ENCODE data around the gene RGPD3. TPM values are rescaled to one million over a fixed set of nuclear protein-coding genes. Genes with fewer than 3 reads are reported as not detected.
"Not testable (repeated sequence)": the region's sequence is repeated elsewhere in the genome, so short reads cannot be mapped to it uniquely, and the experiment has no call there.

Gene RGPD3
- total RNA-seq, 1 donor from 2014 or later, result 0.25 TPM

DNA sequence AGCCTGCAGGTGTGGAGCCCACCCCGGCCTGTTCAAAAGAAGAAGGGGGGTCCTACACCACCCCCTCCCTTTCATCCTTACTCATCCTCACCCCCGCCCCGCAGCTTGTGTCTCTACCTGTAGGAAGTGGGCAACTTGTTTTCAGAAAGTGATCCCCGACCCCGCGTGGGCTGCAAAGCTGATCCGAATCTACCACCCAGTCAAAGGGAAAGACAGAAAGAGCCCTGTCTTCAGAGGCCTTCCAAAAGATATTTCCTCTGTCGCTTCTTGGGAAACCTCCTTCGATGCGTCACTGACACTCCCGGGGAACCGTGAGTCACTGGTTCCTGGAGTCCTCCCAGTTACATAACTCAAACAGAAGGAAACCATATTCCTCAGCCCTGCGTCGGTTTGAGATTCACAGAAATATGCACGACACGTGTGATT, 43.3 kb upstream of the RGPD3 start:
- Histone ChIP-seq H3K27ac (peak overlapping the region; percentile 61), H3K4me3 (peak overlapping the region in 1 of 2 donors; percentile 24)
- DNase-seq (ENCODE audit: extremely low spot score in 2 of 2), result not testable (repeated sequence)

DNA sequence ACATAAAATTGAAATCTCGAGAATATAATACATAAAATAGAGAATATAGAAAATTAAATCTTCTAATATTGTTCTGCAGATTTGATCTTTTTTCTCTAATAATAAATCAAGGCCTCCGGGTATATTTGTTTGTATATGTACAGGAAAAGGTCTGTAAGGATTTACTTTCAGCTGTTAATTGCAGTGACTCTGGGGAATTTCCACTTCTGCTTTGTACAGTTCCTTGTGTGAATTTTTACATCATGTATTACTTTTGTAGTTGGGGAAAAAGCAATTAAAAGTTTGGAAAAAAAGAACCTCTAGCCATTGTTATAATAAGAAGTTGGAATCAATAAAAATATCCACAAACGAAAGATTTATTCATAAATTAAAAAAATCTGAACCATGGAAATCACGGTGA, 42.6 kb upstream of the RGPD3 start:
- H3K27me3 ChIP-seq; H3K4me3 ChIP-seq; DNase-seq (ENCODE audit: extremely low spot score in 2 of 2); H3K36me3 ChIP-seq; H3K4me1 ChIP-seq; H3K9me3 ChIP-seq; intact Hi-C loops (cut with DNase I): not testable (repeated sequence)
- H3K27ac ChIP-seq, result peak overlapping the region; percentile 61

More for the DNA sequence above, 43.3 kb upstream of the RGPD3 start:
- H3K4me1 ChIP-seq; H3K9me3 ChIP-seq; H3K27me3 ChIP-seq; H3K36me3 ChIP-seq; intact Hi-C loops (cut with DNase I): not testable (repeated sequence)
- peak in 1 of 2 donors; percentile 60 for TF ChIP-seq POLR2AphosphoS5 (IDR thresholded peaks at IDR 0.05; ENCODE audit: insufficient read depth in 1 of 2, low read depth in 1 of 2)

DNA sequence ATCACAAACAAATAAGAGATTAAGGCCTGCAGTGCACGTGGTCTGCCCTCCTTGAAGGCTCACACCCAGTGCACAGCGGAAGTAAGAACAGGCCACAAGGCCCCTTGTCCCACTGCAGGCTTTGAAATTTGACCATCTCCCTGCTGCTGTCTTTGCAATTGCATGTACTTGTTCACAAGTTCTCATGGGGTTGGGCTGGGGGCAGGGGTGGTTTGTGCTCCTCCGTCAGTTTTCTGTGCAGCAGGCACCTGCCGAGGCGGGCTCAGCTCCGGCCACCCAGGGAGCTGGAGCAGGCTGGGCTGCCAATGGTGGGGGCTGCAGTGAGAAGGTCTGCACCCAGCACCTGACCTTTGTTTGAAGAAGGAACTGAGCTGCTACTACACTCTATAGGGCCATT, 41.2 kb upstream of the RGPD3 start:
- intact Hi-C loops (cut with DNase I); DNase-seq (ENCODE audit: extremely low spot score in 2 of 2); H3K4me1 ChIP-seq: not testable (repeated sequence)

DNA sequence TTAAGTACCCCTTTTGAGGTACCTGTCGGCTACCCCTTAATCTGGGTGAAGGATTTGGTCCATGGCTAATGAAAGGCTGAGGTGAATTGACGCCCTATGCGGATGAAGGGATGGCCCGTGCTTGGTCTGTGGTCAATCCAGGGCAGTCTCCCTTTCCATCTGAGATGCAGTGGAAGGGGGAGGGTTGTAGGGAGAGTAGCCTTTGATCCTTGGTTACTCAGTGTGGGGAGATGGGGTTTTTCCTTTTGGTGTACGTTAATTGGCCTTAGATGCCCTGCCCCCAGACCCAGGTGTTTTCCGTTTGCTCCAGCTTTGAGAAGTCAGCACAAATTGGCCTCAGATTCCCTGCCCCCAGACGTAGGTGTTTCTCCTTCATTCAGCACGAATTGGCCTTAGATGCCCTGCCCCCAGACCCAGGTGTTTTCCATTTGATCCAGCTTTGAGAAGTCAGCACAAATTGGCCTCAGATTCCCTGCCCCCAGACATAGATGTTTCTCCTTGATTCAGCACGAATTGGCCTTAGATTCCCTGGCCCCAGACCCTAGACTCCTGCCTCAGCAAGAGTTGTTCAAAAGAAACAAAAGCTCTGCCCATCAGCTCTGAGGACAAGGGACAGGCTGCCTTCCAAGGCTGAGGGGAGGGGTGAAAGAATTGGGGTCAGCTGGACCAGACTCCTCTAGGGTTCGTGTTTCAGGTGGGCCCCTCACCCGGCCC, 40.6 kb upstream of the RGPD3 start:
- H3K27me3 ChIP-seq; H3K4me1 ChIP-seq; H3K27ac ChIP-seq; DNase-seq (ENCODE audit: extremely low spot score in 2 of 2); intact Hi-C loops (cut with DNase I); H3K9me3 ChIP-seq; H3K36me3 ChIP-seq; H3K4me3 ChIP-seq: not testable (repeated sequence)

More for the DNA sequence above, 41.2 kb upstream of the RGPD3 start:
- not testable (repeated sequence) for H3K27me3 ChIP-seq, H3K36me3 ChIP-seq, H3K9me3 ChIP-seq, H3K4me3 ChIP-seq, H3K27ac ChIP-seq

DNA sequence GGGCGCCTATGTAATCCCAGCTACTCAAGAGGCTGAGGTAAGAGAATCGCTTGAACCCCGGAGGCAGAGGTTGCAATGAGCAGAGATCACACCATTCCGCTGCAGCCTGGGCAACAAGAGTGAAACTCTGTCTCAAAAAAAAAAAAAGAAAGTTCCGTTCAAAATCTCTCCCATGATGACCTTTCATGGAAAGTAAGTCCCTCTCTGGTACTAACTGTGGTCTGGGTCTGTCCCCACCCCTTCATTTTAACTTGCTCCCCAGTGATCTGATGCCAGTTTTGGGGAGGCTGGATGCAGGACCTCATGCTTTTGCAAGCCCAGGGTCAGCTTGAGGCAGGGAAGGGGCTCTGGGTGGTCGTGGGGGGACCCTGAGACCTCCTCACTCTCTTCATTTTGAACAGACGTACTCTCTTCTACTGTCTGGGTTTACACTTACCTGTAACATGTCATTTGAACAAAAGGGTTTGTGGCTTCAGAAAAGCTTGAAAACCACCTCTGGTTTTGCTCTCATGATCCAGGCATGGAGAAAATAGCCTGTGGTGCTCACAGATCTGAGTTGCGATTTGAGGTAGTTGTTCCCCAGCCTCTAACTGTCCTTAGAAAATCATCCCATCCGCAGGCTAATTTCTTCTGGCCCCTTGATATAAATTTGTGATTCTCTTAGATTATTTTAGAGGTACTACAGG, 37.9 kb upstream of the RGPD3 start:
- H3K9me3 ChIP-seq; H3K27ac ChIP-seq; intact Hi-C loops (cut with DNase I); H3K36me3 ChIP-seq; H3K4me1 ChIP-seq; DNase-seq (ENCODE audit: extremely low spot score in 2 of 2); H3K27me3 ChIP-seq; H3K4me3 ChIP-seq: not testable (repeated sequence)

DNA sequence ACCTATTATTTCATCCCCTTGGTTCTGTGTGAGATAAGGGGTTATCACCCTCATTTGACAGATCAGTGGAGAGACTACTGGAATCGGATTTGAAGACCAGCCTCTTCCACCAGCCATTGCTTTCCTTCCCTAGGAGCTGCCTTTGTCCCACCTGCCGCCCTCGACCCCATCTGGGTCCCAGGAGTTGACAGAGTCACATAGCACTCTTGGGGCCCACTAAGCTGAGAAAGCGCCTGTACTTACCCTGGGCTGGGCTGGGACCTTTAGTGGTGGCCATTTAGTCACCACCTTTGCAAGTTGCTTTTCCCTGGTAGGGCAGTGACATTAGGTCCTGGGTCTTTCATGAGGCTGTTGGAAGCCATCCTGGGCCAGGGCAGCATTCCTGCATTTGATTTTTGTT, 36.6 kb upstream of the RGPD3 start:
- H3K9me3 ChIP-seq; H3K27me3 ChIP-seq; H3K36me3 ChIP-seq; H3K4me3 ChIP-seq; intact Hi-C loops (cut with DNase I); H3K4me1 ChIP-seq; H3K27ac ChIP-seq; DNase-seq (ENCODE audit: extremely low spot score in 2 of 2): not testable (repeated sequence)

DNA sequence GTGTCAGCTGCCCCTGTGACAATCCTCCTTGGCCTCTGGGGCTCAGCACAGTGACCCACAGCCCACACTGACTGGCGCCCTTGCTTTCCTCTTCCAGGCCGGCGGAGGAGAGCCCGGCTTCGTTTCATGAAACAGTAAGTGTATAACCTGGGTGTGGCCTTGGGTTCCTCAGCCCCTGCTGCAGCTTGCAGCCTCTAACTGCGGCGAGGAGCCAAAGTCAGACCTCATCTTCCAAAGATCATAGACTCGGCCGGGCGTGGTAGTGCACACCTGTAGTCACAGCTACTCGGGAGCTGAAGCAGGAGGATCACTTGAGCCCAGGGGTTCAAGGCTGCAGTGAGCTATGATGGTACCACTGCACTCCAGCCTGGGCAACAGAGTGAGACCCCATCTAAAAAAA, 36.0 kb upstream of the RGPD3 start:
- intact Hi-C loops (cut with DNase I); H3K36me3 ChIP-seq; H3K27ac ChIP-seq; H3K9me3 ChIP-seq; H3K27me3 ChIP-seq; H3K4me1 ChIP-seq; DNase-seq (ENCODE audit: extremely low spot score in 2 of 2); H3K4me3 ChIP-seq: not testable (repeated sequence)

DNA sequence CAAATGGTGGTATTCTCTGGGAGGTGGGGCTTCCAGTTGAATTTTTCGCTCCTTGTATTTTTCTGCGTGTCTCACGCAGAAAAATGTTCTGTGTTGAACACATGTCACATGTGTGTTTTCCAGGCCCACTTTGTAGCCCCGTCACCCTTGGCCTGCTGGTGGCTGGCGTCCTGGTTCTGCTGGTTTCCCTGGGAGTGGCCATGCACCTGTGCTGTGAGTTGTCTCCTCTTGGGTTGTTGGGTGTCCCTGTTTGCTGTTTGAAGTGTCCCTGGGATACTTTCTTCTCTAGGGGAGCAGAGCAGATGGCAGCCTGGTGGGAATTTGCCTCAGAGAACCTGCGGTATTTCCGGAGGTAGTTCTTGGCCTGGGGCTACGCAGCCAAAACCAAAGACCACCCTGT, 34.1 kb upstream of the RGPD3 start:
- H3K27ac ChIP-seq; H3K27me3 ChIP-seq; intact Hi-C loops (cut with DNase I); H3K9me3 ChIP-seq; H3K4me3 ChIP-seq; DNase-seq (ENCODE audit: extremely low spot score in 2 of 2); H3K36me3 ChIP-seq; H3K4me1 ChIP-seq: not testable (repeated sequence)

DNA sequence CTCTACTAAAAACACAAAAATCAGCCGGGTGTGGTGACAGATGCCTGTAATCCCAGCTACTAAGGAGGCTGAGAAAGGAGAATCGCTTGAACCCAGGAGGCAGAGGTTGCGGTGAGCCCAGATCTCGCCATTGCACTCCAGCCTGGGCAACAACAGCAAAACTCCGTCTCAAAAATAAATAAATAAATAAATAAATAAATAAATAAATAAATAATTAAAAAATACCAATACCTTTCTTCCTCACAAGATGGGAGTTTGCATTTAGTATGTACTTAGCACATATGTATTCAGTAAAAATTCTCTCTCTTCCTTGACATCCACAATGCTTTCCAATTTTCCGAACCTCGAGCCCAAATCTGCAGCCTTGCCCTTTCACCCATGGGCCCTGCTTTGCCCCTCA, 32.1 kb upstream of the RGPD3 start:
- DNase-seq (ENCODE audit: extremely low spot score in 2 of 2); H3K4me3 ChIP-seq; H3K4me1 ChIP-seq; intact Hi-C loops (cut with DNase I); H3K36me3 ChIP-seq; H3K27ac ChIP-seq; H3K27me3 ChIP-seq; H3K9me3 ChIP-seq: not testable (repeated sequence)

DNA sequence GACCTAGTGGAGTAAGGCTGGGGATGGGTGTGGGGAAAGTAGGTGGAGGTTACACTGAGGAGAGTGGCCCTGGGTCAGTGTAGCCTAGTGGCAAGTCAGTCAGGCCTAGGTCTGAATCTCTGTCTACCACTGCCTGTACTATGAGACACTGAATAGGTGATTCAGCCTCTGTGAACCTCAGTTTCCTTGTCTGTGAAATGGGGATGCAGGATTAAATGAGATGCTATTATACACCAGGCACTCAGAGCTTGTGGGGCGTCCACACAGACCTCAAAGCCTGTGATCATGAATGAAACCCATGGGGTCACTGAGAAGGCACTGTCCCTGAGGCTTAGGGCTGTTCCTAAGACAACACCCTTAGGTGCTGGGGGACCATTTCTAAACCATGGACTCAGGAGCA, 30.3 kb upstream of the RGPD3 start:
- H3K9me3 ChIP-seq; intact Hi-C loops (cut with DNase I); H3K27ac ChIP-seq; H3K4me3 ChIP-seq; H3K36me3 ChIP-seq; DNase-seq (ENCODE audit: extremely low spot score in 2 of 2); H3K4me1 ChIP-seq; H3K27me3 ChIP-seq: not testable (repeated sequence)

DNA sequence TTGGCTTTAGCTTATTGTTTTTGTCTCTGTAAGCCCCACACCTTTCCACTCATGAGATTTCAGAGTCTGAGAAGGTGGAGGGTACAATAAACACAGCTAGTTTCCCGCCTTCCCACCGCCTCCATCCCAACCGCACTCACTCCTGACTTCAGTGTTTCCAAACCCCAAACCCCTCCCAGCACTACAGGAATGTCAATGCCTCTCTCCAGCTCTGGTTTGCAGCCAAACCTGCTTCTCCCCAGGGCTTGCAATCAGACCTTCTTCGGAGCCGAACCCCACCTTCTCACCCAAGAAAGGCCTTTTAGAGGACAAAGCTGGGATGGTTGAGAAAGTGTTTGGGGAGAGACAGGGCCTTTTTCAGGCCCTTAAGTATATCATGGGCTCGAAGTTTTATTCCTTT, 24.7 kb upstream of the RGPD3 start:
- H3K4me1 ChIP-seq; H3K4me3 ChIP-seq; intact Hi-C loops (cut with DNase I); H3K27ac ChIP-seq; DNase-seq (ENCODE audit: extremely low spot score in 2 of 2); H3K36me3 ChIP-seq; H3K27me3 ChIP-seq; H3K9me3 ChIP-seq: not testable (repeated sequence)

DNA sequence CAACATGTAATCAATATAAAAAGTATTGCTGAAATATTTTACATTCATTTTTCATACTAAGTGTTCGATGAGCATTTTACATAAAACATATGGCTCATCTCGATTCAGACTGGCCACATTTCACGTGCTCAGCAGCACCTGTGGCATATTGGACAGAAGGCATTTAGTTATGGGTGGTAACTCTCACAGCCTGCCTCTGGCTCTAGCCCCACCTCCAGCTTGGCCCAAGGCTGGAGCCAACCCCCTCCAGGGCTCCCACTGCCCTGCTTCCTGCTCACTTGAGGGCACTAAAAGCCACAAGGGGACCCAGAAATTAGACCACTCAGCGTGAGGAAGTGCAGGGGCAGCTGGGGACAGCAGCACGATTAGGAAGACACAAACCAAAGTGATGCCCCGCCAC, 24.2 kb upstream of the RGPD3 start:
- H3K27ac ChIP-seq; H3K4me1 ChIP-seq; H3K9me3 ChIP-seq; H3K27me3 ChIP-seq; H3K4me3 ChIP-seq; H3K36me3 ChIP-seq; intact Hi-C loops (cut with DNase I); DNase-seq (ENCODE audit: extremely low spot score in 2 of 2): not testable (repeated sequence)

DNA sequence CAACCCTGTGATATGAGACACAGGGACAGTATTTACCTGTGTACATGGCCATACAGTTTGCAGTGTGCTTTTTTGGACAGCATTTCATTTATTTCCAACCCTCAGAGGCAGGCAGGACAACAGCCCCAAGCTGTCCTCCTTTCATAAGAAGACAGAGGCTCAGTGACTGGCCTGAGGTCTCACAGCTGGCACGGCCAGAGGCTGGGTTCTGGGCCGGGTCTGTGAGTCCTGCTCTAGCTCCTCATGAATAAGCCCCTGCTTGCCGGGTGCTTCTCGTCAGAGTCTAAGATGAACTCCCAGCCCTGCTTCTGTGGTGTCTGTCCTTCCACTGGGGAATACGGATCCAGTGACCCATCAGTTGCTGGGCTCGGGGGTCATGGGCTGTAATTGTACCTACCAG, 21.5 kb upstream of the RGPD3 start:
- intact Hi-C loops (cut with DNase I), result not testable (repeated sequence)

More for the DNA sequence above, 21.5 kb upstream of the RGPD3 start:
- DNase-seq (ENCODE audit: extremely low spot score in 2 of 2); H3K36me3 ChIP-seq; H3K27ac ChIP-seq; H3K4me1 ChIP-seq; H3K9me3 ChIP-seq; H3K27me3 ChIP-seq; H3K4me3 ChIP-seq: not testable (repeated sequence)

All from vagina (tissue), 2 donors.